SK-N-SH (cell line): ENCODE results near the gene KCNAB1. TPM values are rescaled to one million over a fixed set of nuclear protein-coding genes. Genes with fewer than 3 reads are reported as not detected.

ENCODE experiments used
- CTCF ChIA-PET: fragments of 300-600, 350-600 bp; formaldehyde crosslinking; extraction: SDS; loops from one replicate; lab custom pipeline; 2021; lab: Yijun Ruan, JAX
- POLR2A ChIA-PET: fragments of 350-600 bp; sonication (Branson Sonifier 250); formaldehyde crosslinking; extraction: SDS; loops from one replicate; lab custom pipeline; 2020; ENCODE audit warnings: antibody characterized with exemption, inconsistent platforms; lab: Yijun Ruan, JAX
- DNase-seq: peaks from one replicate; pipeline ENCODE4 v3.0.0; 2012
- H2AFZ ChIP-seq: fragments of 200-600 bp; sonication (generic); 2 replicates; pipeline ENCODE4 v1.8.1; 2016; ENCODE audit warnings: antibody characterized with exemption, mild to moderate bottlenecking, low read depth
- H3F3A ChIP-seq: fragments of 200-600 bp; sonication (generic); replicated peaks from 2 replicates; pipeline ENCODE3; 2016; ENCODE audit warnings: antibody characterized with exemption, mild to moderate bottlenecking; ENCODE audit not compliant: insufficient read depth
- H3K27ac ChIP-seq, 2 experiments: fragments of 200-500 bp in 1 of 2; fragments of 200-600 bp in 1 of 2; sonication (Bioruptor generic) in 1 of 2; sonication (generic), shearing (Covaris generic) in 1 of 2; 2 replicates each; pipeline versions ENCODE4 v1.5.1 to v1.6.1; 2014 to 2016; ENCODE audit warnings: low read depth in 2 of 2, inconsistent platforms in 1 of 2, low read length in 1 of 2, mild to moderate bottlenecking in 1 of 2, mixed read lengths in 1 of 2
- H3K27me3 ChIP-seq: fragments of 200-600 bp; sonication (generic), shearing (Covaris generic); 2 replicates; pipeline ENCODE4 v1.6.1; 2016; ENCODE audit warnings: mixed run types; ENCODE audit not compliant: insufficient read depth
- H3K36me3 ChIP-seq, 2 experiments: fragments of 200-500 bp in 1 of 2; fragments of 200-600 bp in 1 of 2; sonication (Bioruptor generic) in 1 of 2; sonication (generic) in 1 of 2; replicated peaks in 1 of 2; 2 replicates each; pipeline versions ENCODE3 to v1.5.1; 2014 to 2016; ENCODE audit warnings: low read length in 1 of 2, mild to moderate bottlenecking in 1 of 2; ENCODE audit not compliant: insufficient read depth in 2 of 2, control insufficient read depth in 1 of 2
- H3K4me1 ChIP-seq, 2 experiments: fragments of 200-500 bp in 1 of 2; fragments of 200-600 bp in 1 of 2; sonication (Bioruptor generic) in 1 of 2; sonication (generic), shearing (Covaris generic) in 1 of 2; 2 replicates each; pipeline versions ENCODE4 v1.5.1 to v1.6.1; 2014 to 2016; ENCODE audit warnings: low read depth in 1 of 2, low read length in 1 of 2, mixed run types in 1 of 2; ENCODE audit not compliant: insufficient read depth in 2 of 2, control insufficient read depth in 1 of 2
- H3K4me2 ChIP-seq: fragments of 200-600 bp; sonication (generic), shearing (Covaris generic); 2 replicates; pipeline ENCODE4 v1.6.1; 2017; ENCODE audit warnings: mixed run types
- H3K4me3 ChIP-seq, 2 experiments: fragments of 200-500 bp in 1 of 2; fragments of 200-600 bp in 1 of 2; sonication (Bioruptor generic) in 1 of 2; sonication (generic), shearing (Covaris generic) in 1 of 2; 2 replicates each; pipeline versions ENCODE4 v1.5.1 to v1.8.1; 2014 to 2016; ENCODE audit warnings: low read depth in 2 of 2, inconsistent platforms in 1 of 2, low read length in 1 of 2, mild to moderate bottlenecking in 1 of 2, mixed read lengths in 1 of 2, moderate library complexity in 1 of 2
- H3K79me2 ChIP-seq: fragments of 200-600 bp; sonication (generic); 2 replicates; pipeline ENCODE4 v1.8.1; 2017; ENCODE audit warnings: mild to moderate bottlenecking; ENCODE audit not compliant: insufficient read depth
- H3K9ac ChIP-seq: fragments of 200-600 bp; sonication (generic); 2 replicates; pipeline ENCODE4 v1.6.1; 2017; ENCODE audit warnings: mixed run types
- H3K9me2 ChIP-seq: fragments of 200-600 bp; sonication (generic); 2 replicates; pipeline ENCODE4 v1.6.1; 2017; ENCODE audit warnings: mixed run types
- H3K9me3 ChIP-seq: fragments of 200-600 bp; sonication (generic); 2 replicates; pipeline ENCODE4 v1.6.1; 2017; ENCODE audit warnings: mixed run types, mild to moderate bottlenecking, moderate library complexity
- H4K20me1 ChIP-seq: fragments of 200-600 bp; sonication (generic); 2 replicates; pipeline ENCODE4 v1.6.1; 2017; ENCODE audit warnings: mild to moderate bottlenecking, mixed run types; ENCODE audit not compliant: insufficient read depth
- CHD2 ChIP-seq: fragments of 150-350 bp; IDR thresholded peaks from 2 replicates; pipeline ENCODE4 v1.6.1; 2018; ENCODE audit warnings: low read length; ENCODE audit not compliant: partially characterized antibody
- CTCF ChIP-seq: fragments of 200-600 bp; sonication (generic); IDR thresholded peaks from 2 replicates; pipeline ENCODE4 v1.6.1; 2017; ENCODE audit warnings: antibody characterized with exemption, mild to moderate bottlenecking, moderate library complexity
- FOXJ3 ChIP-seq: sonication (generic); formaldehyde crosslinking; IDR thresholded peaks from 2 replicates; pipeline ENCODE4 v1.5.1; 2020; ENCODE audit warnings: mild to moderate bottlenecking, missing genetic modification reagents
- FOXM1 ChIP-seq: IDR thresholded peaks from 2 replicates; pipeline ENCODE4 v1.4.0; 2012; ENCODE audit warnings: low read depth, mild to moderate bottlenecking
- GABPA ChIP-seq: IDR thresholded peaks from 2 replicates; pipeline ENCODE4 v1.4.0; 2012; ENCODE audit warnings: low read depth, mild to moderate bottlenecking
- MEF2A ChIP-seq: IDR thresholded peaks from 2 replicates; pipeline ENCODE4 v1.4.0; 2012; ENCODE audit warnings: low read depth, borderline replicate concordance
- MXI1 ChIP-seq: IDR thresholded peaks from 2 replicates; pipeline ENCODE4 v1.6.1; 2012; ENCODE audit warnings: mild to moderate bottlenecking, low read depth, low read length, improper control_type of control experiment
- TAF1 ChIP-seq: IDR thresholded peaks from 2 replicates; pipeline ENCODE4 v1.6.1; 2012; ENCODE audit warnings: low read depth, mild to moderate bottlenecking, low read length, moderate library complexity, borderline replicate concordance
- WGBS: methylation state at CpG from one replicate; pipeline ENCODE4 v1.1.6; 2017; ENCODE audit warnings: low lambda C conversion rate; 5-methylcytosine and 5-hydroxymethylcytosine counted together
- polyA plus RNA-seq, 3 experiments: library from polyadenylated mRNA; depleted of rRNA; stranded (reverse); fragments of >200 nt; gene quantifications; 2 replicates each; pipeline ENCODE4 v1.2.3, GENCODE V29; 2012

KCNAB1 gene
- polyA plus RNA-seq, 1 of the 3 experiments (the other 2 are of a cell fraction) = 82.1 TPM

GRCh38 chr3:156158656-156159295 lies 38.4 kb downstream of the KCNAB1 start:
- H3K36me3 ChIP-seq = no peaks in the 10 kb centered on the region
- no peak for DNase-seq
- TF ChIP-seq MEF2A (no peak), CHD2 (no peak), GABPA (no peak), FOXM1 (no peak), MXI1 (no peak)
- no peak overlapping the region for H3K27ac ChIP-seq
- WGBS = 72% methylated on average over 3 of the region's 3 CpGs
- H3K9ac ChIP-seq = no peak overlapping the region
- H4K20me1 ChIP-seq = no peaks in the 10 kb centered on the region
- H3K79me2 ChIP-seq = no peaks in the 10 kb centered on the region
- H3K9me2 ChIP-seq = no peaks in the 10 kb centered on the region
- ChIA-PET POLR2A (no interaction called here), CTCF (interaction anchor here (0.7 to 11.7 kb wide), 6 partner anchors 9 to 351 kb away, joined by 3 to 376 read pairs (median 4); no protein-coding TSS in a partner anchor)
- H3F3A ChIP-seq = no peaks in the 10 kb centered on the region
- peak overlapping the region; percentile 13; the same call in 1 of the 2 replicates for H2AFZ ChIP-seq
- no peaks in the 10 kb centered on the region for H3K9me3 ChIP-seq
- no peaks in the 10 kb centered on the region for H3K27me3 ChIP-seq
- H3K4me1 ChIP-seq = no peaks in the 10 kb centered on the region; a peak in 1 of 4 replicates
- H3K4me3 ChIP-seq = no peak overlapping the region
- no peak overlapping the region for H3K4me2 ChIP-seq

- CTCF ChIA-PET = interaction anchor here (0.7 to 2.1 kb wide), 7 partner anchors 9 to 977 kb away, joined by 3 to 13 read pairs (median 3); no protein-coding TSS in a partner anchor
- WGBS = 26% methylated on average over 3 of the region's 3 CpGs
Observed at GRCh38 chr3:156160647-156161046, 40.3 kb downstream of the KCNAB1 start.

More at GRCh38 chr3:156160647-156161046, 40.3 kb downstream of the KCNAB1 start:
- POLR2A ChIA-PET = no interaction called here
- Histone ChIP-seq H3K4me3 (no peak overlapping the region), H3K4me1 (no peaks in the 10 kb centered on the region; a peak in 1 of 4 replicates), H2AFZ (peak overlapping the region; percentile 85), H3K36me3 (no peaks in the 10 kb centered on the region), H3K27me3 (no peaks in the 10 kb centered on the region), H4K20me1 (no peaks in the 10 kb centered on the region), H3K9me2 (no peaks in the 10 kb centered on the region), H3K9me3 (no peaks in the 10 kb centered on the region), H3K4me2 (peak overlapping the region; percentile 30; the same call in 1 of the 2 replicates), H3K9ac (no peak overlapping the region), H3F3A (no peaks in the 10 kb centered on the region), H3K27ac (peak overlapping the region in 1 of 2 experiments; percentile 17; a peak in 1 of 4 replicates), H3K79me2 (no peaks in the 10 kb centered on the region)
- no peak for DNase-seq
- TF ChIP-seq CTCF = no peak
- no peak for TF ChIP-seq TAF1
- no peak for TF ChIP-seq FOXJ3 (CRISPR knock-in tag)
